Measurements from ENCODE around the gene ANKRD62. TPM values are rescaled to one million over a fixed set of nuclear protein-coding genes. Genes with fewer than 3 reads are reported as not detected.

The ANKRD62 gene
- under 1 TPM in 5 of 8 experiments, not detected in 3; 0.05 to 0.21 (median 0.14) TPM for total RNA-seq

GRCh38 chr18:12093520-12094257 is at the start of gene ANKRD62:
Gene ANKRD62 (plus strand): TSS chr18:12093843. CDS start chr18:12094018, 175 bp downstream.
- ATAC-seq (replicated peaks in 6 of 8) = no peak
- in situ Hi-C loops (cut with MboI; ENCODE audit: low pct_unique_long_range_greater_than_20kb in 2 of 9, low sequenced_read_pairs in 9 of 9, unreplicated experiment in 9 of 9) = no loop called here
- no peak within 1 kb of the TSS for H3K4me3 ChIP-seq

GRCh38 chr18:12044591-12044990 is 49.1 kb upstream of the ANKRD62 start:
- no peak for ATAC-seq (replicated peaks in 6 of 8)
- no peak overlapping the region for H3K27ac ChIP-seq
- WGBS, 10 experiments = 46 to 100% (median 86%) methylated on average over 2 to 5 of the region's 5 CpGs; no CpG with 5 or more reads in 1 of the 10 experiments
- H3K4me1 ChIP-seq (replicated peaks in 1 of 2) = no peaks in the 10 kb centered on the region
- H3K4me3 ChIP-seq = no peak overlapping the region
- in situ Hi-C loops (cut with MboI; ENCODE audit: low pct_unique_long_range_greater_than_20kb in 2 of 9, low sequenced_read_pairs in 9 of 9, unreplicated experiment in 9 of 9) = loop anchor here in 7 of 9 experiments (25.0 kb wide), 3 partner anchors 107 to 382 kb away; no protein-coding TSS in a partner anchor

More at GRCh38 chr18:12093520-12094257, at the start of gene ANKRD62:
- no peaks in the 10 kb centered on the region for H3K4me1 ChIP-seq (replicated peaks in 1 of 2)
- 77 to 100% (median 92%) methylated on average over 1 to 7 of the region's 50 CpGs; no CpG with 5 or more reads in 7 of the 10 experiments for WGBS, 10 experiments
- H3K27ac ChIP-seq = no peak within 1 kb of the TSS

- Histone ChIP-seq H3K27ac (no peak overlapping the region), H3K4me3 (no peak overlapping the region), H3K4me1 (replicated peaks in 1 of 2) (no peaks in the 10 kb centered on the region)
- in situ Hi-C loops (cut with MboI; ENCODE audit: low pct_unique_long_range_greater_than_20kb in 2 of 9, low sequenced_read_pairs in 9 of 9, unreplicated experiment in 9 of 9) = loop anchor here in 7 of 9 experiments (25.0 kb wide), 3 partner anchors 109 to 384 kb away; no protein-coding TSS in a partner anchor
- ATAC-seq (replicated peaks in 6 of 8) = no peak
- WGBS, 10 experiments = 60 to 100% (median 87%) methylated on average over 1 to 7 of the region's 15 CpGs; no CpG with 5 or more reads in 4 of the 10 experiments
Measured at GRCh38 chr18:12046046-12046750, 47.4 kb upstream of the ANKRD62 start.

- peak in 1 of 8 experiments; percentile 29 for ATAC-seq (replicated peaks in 6 of 8)
- Histone ChIP-seq H3K27ac (no peak overlapping the region), H3K4me3 (no peak overlapping the region), H3K4me1 (replicated peaks in 1 of 2) (no peaks in the 10 kb centered on the region)
- in situ Hi-C loops (cut with MboI; ENCODE audit: low pct_unique_long_range_greater_than_20kb in 2 of 9, low sequenced_read_pairs in 9 of 9, unreplicated experiment in 9 of 9) = loop anchor here in 7 of 9 experiments (25.0 kb wide), 3 partner anchors 110 to 385 kb away; no protein-coding TSS in a partner anchor
- 50 to 60% methylated on average over 1 to 3 of the region's 12 CpGs; no CpG with 5 or more reads in 8 of the 10 experiments for WGBS, 10 experiments
Measured at GRCh38 chr18:12046751-12047335, 46.8 kb upstream of the ANKRD62 start.

- in situ Hi-C loops (cut with MboI; ENCODE audit: low pct_unique_long_range_greater_than_20kb in 2 of 9, low sequenced_read_pairs in 9 of 9, unreplicated experiment in 9 of 9) = loop anchor here in 7 of 9 experiments (25.0 kb wide), 3 partner anchors 111 to 386 kb away; no protein-coding TSS in a partner anchor
- no peak overlapping the region for H3K4me3 ChIP-seq
- no peaks in the 10 kb centered on the region for H3K4me1 ChIP-seq (replicated peaks in 1 of 2)
- WGBS, 10 experiments = 40 to 100% methylated on average over 1 to 2 of the region's 20 CpGs; no CpG with 5 or more reads in 8 of the 10 experiments
- peak in 2 of 8 experiments; percentile 21 to 31 for ATAC-seq (replicated peaks in 6 of 8)
- no peak overlapping the region for H3K27ac ChIP-seq
Measured at GRCh38 chr18:12048010-12048826, 45.4 kb upstream of the ANKRD62 start.

- 10 to 90% (median 71%) methylated on average over 1 to 2 of the region's 2 CpGs; no CpG with 5 or more reads in 3 of the 10 experiments for WGBS, 10 experiments
- in situ Hi-C loops (cut with MboI; ENCODE audit: low pct_unique_long_range_greater_than_20kb in 2 of 9, low sequenced_read_pairs in 9 of 9, unreplicated experiment in 9 of 9) = loop anchor here in 7 of 9 experiments (25.0 kb wide), 3 partner anchors 112 to 386 kb away; no protein-coding TSS in a partner anchor
- Histone ChIP-seq H3K4me1 (replicated peaks in 1 of 2) (no peaks in the 10 kb centered on the region), H3K27ac (no peak overlapping the region), H3K4me3 (no peak overlapping the region)
- peak in 2 of 8 experiments; percentile 50 to 71 for ATAC-seq (replicated peaks in 6 of 8)
Measured at GRCh38 chr18:12048827-12049175, 44.8 kb upstream of the ANKRD62 start.

- ATAC-seq (replicated peaks in 6 of 8) = no peak
- 67 to 96% (median 74%) methylated on average over 1 to 6 of the region's 9 CpGs; no CpG with 5 or more reads in 3 of the 10 experiments for WGBS, 10 experiments
- H3K4me3 ChIP-seq = no peak overlapping the region
- H3K27ac ChIP-seq = no peak overlapping the region
- in situ Hi-C loops (cut with MboI; ENCODE audit: low pct_unique_long_range_greater_than_20kb in 2 of 9, low sequenced_read_pairs in 9 of 9, unreplicated experiment in 9 of 9) = loop anchor here in 7 of 9 experiments (25.0 kb wide), 4 partner anchors 113 to 388 kb away; no protein-coding TSS in a partner anchor
- no peaks in the 10 kb centered on the region for H3K4me1 ChIP-seq (replicated peaks in 1 of 2)
Measured at GRCh38 chr18:12049978-12050811, 43.4 kb upstream of the ANKRD62 start.

- Histone ChIP-seq H3K4me1 (replicated peaks in 1 of 2) (no peaks in the 10 kb centered on the region), H3K4me3 (no peak overlapping the region), H3K27ac (no peak overlapping the region)
- in situ Hi-C loops (cut with MboI; ENCODE audit: low pct_unique_long_range_greater_than_20kb in 2 of 9, low sequenced_read_pairs in 9 of 9, unreplicated experiment in 9 of 9) = loop anchor here in 1 of 9 experiments (25.0 kb wide), 1 partner anchor 184 kb away; no protein-coding TSS in a partner anchor
- WGBS, 10 experiments = 30 to 83% (median 45%) methylated on average over 2 to 3 of the region's 3 CpGs
- no peak for ATAC-seq (replicated peaks in 6 of 8)
Measured at GRCh38 chr18:12052866-12053265, 40.8 kb upstream of the ANKRD62 start.

- in situ Hi-C loops (cut with MboI; ENCODE audit: low pct_unique_long_range_greater_than_20kb in 2 of 9, low sequenced_read_pairs in 9 of 9, unreplicated experiment in 9 of 9) = loop anchor here in 1 of 9 experiments (25.0 kb wide), 1 partner anchor 184 kb away; no protein-coding TSS in a partner anchor
- ATAC-seq (replicated peaks in 6 of 8) = no peak
- Histone ChIP-seq H3K4me3 (no peak overlapping the region), H3K4me1 (replicated peaks in 1 of 2) (no peaks in the 10 kb centered on the region), H3K27ac (no peak overlapping the region)
- 15 to 100% (median 60%) methylated on average over 1 to 2 of the region's 2 CpGs; no CpG with 5 or more reads in 1 of the 10 experiments for WGBS, 10 experiments
Measured at GRCh38 chr18:12053289-12053688, 40.4 kb upstream of the ANKRD62 start.

GRCh38 chr18:12056034-12056883 is 37.4 kb upstream of the ANKRD62 start:
- in situ Hi-C loops (cut with MboI; ENCODE audit: low pct_unique_long_range_greater_than_20kb in 2 of 9, low sequenced_read_pairs in 9 of 9, unreplicated experiment in 9 of 9) = loop anchor here in 1 of 9 experiments (25.0 kb wide), 1 partner anchor 181 kb away; no protein-coding TSS in a partner anchor

More at GRCh38 chr18:12056034-12056883, 37.4 kb upstream of the ANKRD62 start:
- Histone ChIP-seq H3K27ac (no peak overlapping the region), H3K4me3 (no peak overlapping the region), H3K4me1 (replicated peaks in 1 of 2) (no peaks in the 10 kb centered on the region)
- no peak for ATAC-seq (replicated peaks in 6 of 8)
- 13 to 94% (median 57%) methylated on average over 1 to 7 of the region's 14 CpGs; no CpG with 5 or more reads in 1 of the 10 experiments for WGBS, 10 experiments

Data from motor neuron (in vitro differentiated cells).